T-helper 2 cell treated with Interferon-gamma antibody and Interleukin-4, amounts not matched to agents 5 μg/mL and 100 μg/mL, for 36 hours (primary cell): ENCODE measurements around the gene CTSW.

Source experiments
- DNase-seq: peaks from one replicate; pipeline ENCODE4 v3.0.0; 2021; ENCODE audit warnings: low spot score
- H3K27ac Mint-ChIP-seq: one replicate; pipeline ENCODE4 v1.8.0; 2021; ENCODE audit warnings: mild to moderate bottlenecking, mixed read lengths
- H3K27me3 Mint-ChIP-seq: one replicate; pipeline ENCODE4 v1.8.0; 2021; ENCODE audit warnings: low read depth, mixed read lengths
- H3K36me3 Mint-ChIP-seq: one replicate; pipeline ENCODE4 v1.8.0; 2021; ENCODE audit warnings: low read depth, mixed read lengths
- H3K4me1 Mint-ChIP-seq: one replicate; pipeline ENCODE4 v1.8.0; 2021; ENCODE audit warnings: low read depth, mixed read lengths
- H3K4me3 Mint-ChIP-seq: one replicate; pipeline ENCODE4 v1.8.0; 2022; ENCODE audit warnings: mild to moderate bottlenecking, moderate library complexity, mixed read lengths
- H3K9me3 Mint-ChIP-seq: one replicate; pipeline ENCODE4 v1.8.0; 2021; ENCODE audit warnings: mixed read lengths

The CTSW gene

GRCh38 chr11:65921033-65921555 is 41.5 kb downstream of the CTSW start:
- Mint-ChIP-seq H3K36me3 (peaks cover 28% of the 10 kb centered on the region), H3K9me3 (no peaks in the 10 kb centered on the region), H3K27ac (peak overlapping the region; percentile 31), H3K4me1 (peaks cover 14% of the 10 kb centered on the region), H3K27me3 (no peaks in the 10 kb centered on the region), H3K4me3 (peak overlapping the region; percentile 91)
- no peak for DNase-seq

DNA sequence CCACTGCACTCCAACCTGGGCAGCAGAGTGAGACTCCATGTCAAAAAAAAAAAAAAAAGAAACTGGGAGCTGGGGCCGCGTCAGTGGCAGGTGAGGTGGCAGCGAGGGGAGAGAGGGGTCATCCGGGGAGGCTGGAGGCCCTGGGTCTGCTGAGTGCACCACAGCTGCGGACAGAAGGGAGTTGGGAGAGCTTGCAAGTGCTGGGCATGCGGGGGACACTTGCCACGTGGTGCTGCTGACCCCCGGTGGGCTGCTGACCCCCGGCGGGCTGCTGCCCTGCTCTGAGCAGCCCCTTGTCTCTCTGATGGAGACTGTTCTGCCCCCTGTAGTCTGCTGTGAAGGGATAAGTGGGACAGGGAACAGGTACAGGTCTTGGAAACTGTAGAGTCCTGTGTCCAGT is 42.2 kb downstream of the CTSW start:
- no peak for DNase-seq
- Mint-ChIP-seq H3K4me3 (peak overlapping the region; percentile 24), H3K27me3 (no peaks in the 10 kb centered on the region), H3K9me3 (no peaks in the 10 kb centered on the region), H3K4me1 (peaks cover 10% of the 10 kb centered on the region), H3K36me3 (peaks cover 25% of the 10 kb centered on the region), H3K27ac (peak overlapping the region; percentile 36)

GRCh38 chr11:65922565-65922964 is 42.9 kb downstream of the CTSW start:
- peaks cover 20% of the 10 kb centered on the region for H3K36me3 Mint-ChIP-seq
- no peak overlapping the region for H3K27ac Mint-ChIP-seq
- no peaks in the 10 kb centered on the region for H3K9me3 Mint-ChIP-seq
- H3K27me3 Mint-ChIP-seq: no peaks in the 10 kb centered on the region
- H3K4me1 Mint-ChIP-seq: peaks cover 11% of the 10 kb centered on the region
- no peak overlapping the region for H3K4me3 Mint-ChIP-seq
- DNase-seq: no peak

DNA sequence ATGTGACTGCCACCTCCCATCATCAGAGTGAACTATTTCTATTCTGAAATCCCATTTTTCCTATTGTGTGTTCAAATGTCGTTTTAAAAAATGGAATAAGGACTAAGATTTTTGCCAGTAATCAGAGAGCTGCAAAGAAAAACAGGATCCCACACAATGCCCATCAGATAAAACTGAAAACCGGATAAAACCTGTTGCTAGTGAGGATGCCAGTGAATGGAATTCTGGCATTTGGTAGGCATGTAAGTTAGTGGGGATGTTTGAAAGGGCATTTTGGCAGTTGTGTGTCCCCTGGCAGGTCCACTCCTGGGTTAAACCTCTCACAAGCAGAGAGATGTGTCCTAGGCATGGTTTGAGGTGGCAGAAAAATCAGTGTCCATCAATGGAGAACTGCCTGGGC is 45.8 kb downstream of the CTSW start:
- Mint-ChIP-seq H3K27ac (peak overlapping the region; percentile 50), H3K27me3 (no peaks in the 10 kb centered on the region), H3K4me1 (peaks cover 27% of the 10 kb centered on the region), H3K4me3 (no peak overlapping the region), H3K36me3 (peaks cover 19% of the 10 kb centered on the region), H3K9me3 (no peaks in the 10 kb centered on the region)
- no peak for DNase-seq

DNA sequence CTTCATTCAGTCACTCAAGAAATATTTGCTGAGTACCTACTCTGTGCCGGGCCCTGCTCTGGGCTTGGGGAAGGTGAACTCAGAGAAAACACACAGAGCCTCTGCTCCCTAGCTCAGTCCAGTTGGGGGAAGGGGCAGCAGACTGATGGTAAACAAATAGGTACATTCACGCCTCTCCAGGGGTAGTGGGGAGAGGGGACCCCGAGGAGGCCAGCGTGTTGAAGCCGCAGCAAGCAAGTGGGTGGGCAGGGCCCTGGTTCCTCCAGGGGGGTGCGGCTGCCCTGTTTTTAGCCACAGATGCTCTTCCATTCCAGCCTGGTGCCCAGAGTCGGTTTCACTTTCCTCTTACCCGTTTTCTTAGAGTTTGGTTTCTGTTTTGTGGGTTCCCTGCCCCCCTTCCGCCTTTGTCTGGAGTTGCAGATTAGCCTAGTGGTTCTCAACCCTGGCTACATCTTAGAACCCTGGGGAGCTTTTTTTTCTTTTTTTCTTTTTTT is 48.3 kb downstream of the CTSW start:
- Mint-ChIP-seq H3K36me3 (peaks cover 8% of the 10 kb centered on the region), H3K27me3 (no peaks in the 10 kb centered on the region), H3K9me3 (no peaks in the 10 kb centered on the region), H3K27ac (peak overlapping the region; percentile 95), H3K4me1 (peaks cover 30% of the 10 kb centered on the region), H3K4me3 (peak overlapping the region; percentile 80)
- peak; percentile 64 for DNase-seq

GRCh38 chr11:65928667-65929066 is 49.0 kb downstream of the CTSW start:
- Mint-ChIP-seq H3K27me3 (no peaks in the 10 kb centered on the region), H3K4me1 (peaks cover 30% of the 10 kb centered on the region), H3K4me3 (peak overlapping the region; percentile 80), H3K27ac (peak overlapping the region; percentile 95), H3K9me3 (no peaks in the 10 kb centered on the region), H3K36me3 (peaks cover 2% of the 10 kb centered on the region)
- no peak for DNase-seq

DNA sequence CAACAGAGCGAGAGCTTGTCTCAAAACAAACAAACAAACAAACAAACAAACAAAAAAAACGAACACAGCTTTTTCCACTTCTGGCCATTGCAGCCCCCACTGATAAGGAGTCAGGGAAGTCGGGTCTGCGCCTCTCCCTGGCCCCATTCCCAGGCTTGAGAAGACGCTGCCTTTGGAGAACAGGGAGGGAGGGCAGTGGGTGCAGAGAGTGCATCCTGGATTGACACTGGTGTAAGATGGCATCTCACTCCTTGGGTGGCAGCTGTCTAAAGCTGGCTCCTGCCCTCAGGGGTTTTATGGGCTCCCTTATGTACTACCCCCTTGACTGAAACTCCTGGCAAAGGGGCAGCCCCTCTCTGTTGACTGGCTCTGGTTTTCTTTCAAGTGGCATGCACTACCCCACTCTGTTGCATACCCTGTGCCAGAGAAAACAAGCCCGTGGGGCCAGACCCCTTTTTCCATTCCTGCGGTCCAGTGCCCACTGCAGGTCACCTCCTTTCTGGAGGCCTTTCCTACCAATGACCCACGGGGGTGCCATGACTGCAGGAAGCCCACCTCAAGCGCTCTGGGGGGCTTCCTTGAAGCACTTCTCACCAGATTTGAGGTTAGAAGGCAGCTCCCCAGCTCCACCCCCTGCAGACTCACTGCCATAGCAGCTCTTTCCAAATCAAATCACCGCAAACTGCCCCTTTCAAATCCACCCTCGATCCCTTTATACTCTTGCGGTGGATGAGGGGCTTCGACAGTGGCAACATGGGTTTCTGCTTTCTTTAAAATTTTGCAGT is 52.3 kb downstream of the CTSW start:
- Mint-ChIP-seq H3K9me3 (no peaks in the 10 kb centered on the region), H3K36me3 (peaks cover 2% of the 10 kb centered on the region), H3K4me3 (no peak overlapping the region), H3K27me3 (no peaks in the 10 kb centered on the region), H3K4me1 (peaks cover 27% of the 10 kb centered on the region), H3K27ac (peak overlapping the region; percentile 75)
- DNase-seq: no peak

DNA sequence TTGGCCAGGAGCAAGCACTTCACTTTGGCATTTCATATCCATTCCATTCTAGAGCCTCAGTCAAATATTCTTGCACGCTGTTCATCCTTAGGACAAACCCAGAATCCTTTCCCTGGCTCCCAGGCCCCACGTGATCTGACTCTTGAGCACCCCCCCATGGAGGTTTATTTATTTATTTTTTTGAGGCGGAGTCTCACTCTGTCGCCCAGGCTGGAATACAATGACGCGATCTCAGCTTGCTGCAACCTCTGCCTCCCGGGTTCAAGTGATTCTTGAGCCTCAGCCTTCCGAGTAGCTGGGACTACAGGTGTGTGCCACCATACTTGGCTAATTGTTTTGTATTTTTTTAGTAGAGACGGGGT is 52.9 kb downstream of the CTSW start:
- no peaks in the 10 kb centered on the region for H3K9me3 Mint-ChIP-seq
- no peaks in the 10 kb centered on the region for H3K27me3 Mint-ChIP-seq
- H3K4me1 Mint-ChIP-seq: peaks cover 23% of the 10 kb centered on the region
- H3K4me3 Mint-ChIP-seq: no peak overlapping the region
- no peak for DNase-seq
- peaks cover 2% of the 10 kb centered on the region for H3K36me3 Mint-ChIP-seq
- H3K27ac Mint-ChIP-seq: no peak overlapping the region
